Epithelial cell of esophagus (primary cell): ENCODE data around the gene SERBP1.
A peak's percentile ranks its signal among the peaks of the same experiment; 100 is the strongest.

Experiments used
- DNase-seq: peaks from one replicate; pipeline ENCODE4 v3.0.0; 2010; ENCODE audit warnings: low read depth
- H3K4me3 ChIP-seq: 2 replicates; pipeline ENCODE4 v1.5.1; 2011; ENCODE audit warnings: mild to moderate bottlenecking, low read length, control low read depth
- CTCF ChIP-seq: IDR thresholded peaks from 2 replicates; pipeline ENCODE4 v1.5.1; 2011; ENCODE audit warnings: low read depth, mild to moderate bottlenecking, low read length, control low read depth, inconsistent platforms; ENCODE audit not compliant: insufficient read depth; ENCODE audit errors: missing control alignments

SERBP1 gene

GRCh38 chr1:67399199-67399993 is 30.8 kb downstream of the SERBP1 start:
- no peak overlapping the region for H3K4me3 ChIP-seq
- peak; percentile 22 for DNase-seq
- TF ChIP-seq CTCF = no peak

GRCh38 chr1:67394548-67394947 is 35.7 kb downstream of the SERBP1 start:
- TF ChIP-seq CTCF = no peak
- no peak for DNase-seq

GRCh38 chr1:67393737-67394136 is 36.5 kb downstream of the SERBP1 start:
- no peak overlapping the region for H3K4me3 ChIP-seq
- DNase-seq = no peak
- no peak for TF ChIP-seq CTCF

More at GRCh38 chr1:67394548-67394947, 35.7 kb downstream of the SERBP1 start:
- no peak overlapping the region for H3K4me3 ChIP-seq

- no peak overlapping the region for H3K4me3 ChIP-seq
- no peak for TF ChIP-seq CTCF
- no peak for DNase-seq
These were observed 37.0 kb downstream of the SERBP1 start for GRCh38 chr1:67393240-67393639.

- H3K4me3 ChIP-seq = no peak overlapping the region
- no peak for TF ChIP-seq CTCF
- DNase-seq = peak; percentile 85
These were observed 39.9 kb downstream of the SERBP1 start for GRCh38 chr1:67390041-67390887.

- no peak overlapping the region for H3K4me3 ChIP-seq
- no peak for DNase-seq
- TF ChIP-seq CTCF = no peak
These were observed 46.1 kb downstream of the SERBP1 start for GRCh38 chr1:67383999-67384638.
